Trophoblast cell (in vitro differentiated cells and primary cell): ENCODE results near the gene TCF25.

ENCODE experiments used
- DNase-seq, 2 donors: peaks; one replicate each; pipeline ENCODE4 v3.0.0-alpha.2; 2016
- H2AFZ ChIP-seq: 2 replicates; pipeline ENCODE4 v1.6.1; 2013; ENCODE audit warnings: low read length, moderate library complexity, mild to moderate bottlenecking; ENCODE audit not compliant: insufficient read depth, poor library complexity
- H2AK5ac ChIP-seq: 2 replicates; pipeline ENCODE4 v1.6.1; 2013; ENCODE audit warnings: mild to moderate bottlenecking, low read length
- H2BK120ac ChIP-seq: 2 replicates; pipeline ENCODE4 v1.6.1; 2013; ENCODE audit warnings: low read length, mild to moderate bottlenecking, moderate library complexity; ENCODE audit not compliant: insufficient read depth, poor library complexity
- H2BK12ac ChIP-seq: 2 replicates; pipeline ENCODE4 v1.6.1; 2013; ENCODE audit warnings: mild to moderate bottlenecking, low read length, moderate library complexity
- H2BK5ac ChIP-seq: 2 replicates; pipeline ENCODE4 v1.6.1; 2013; ENCODE audit warnings: low read length, low read depth, moderate library complexity, mild to moderate bottlenecking; ENCODE audit not compliant: poor library complexity
- H3K14ac ChIP-seq: 2 replicates; pipeline ENCODE4 v1.6.1; 2013; ENCODE audit warnings: mild to moderate bottlenecking, low read length
- H3K18ac ChIP-seq: 2 replicates; pipeline ENCODE4 v1.6.1; 2013; ENCODE audit warnings: mild to moderate bottlenecking, low read length
- H3K23ac ChIP-seq: 2 replicates; pipeline ENCODE4 v1.6.1; 2013; ENCODE audit warnings: low read length
- H3K27ac ChIP-seq: 2 replicates; pipeline ENCODE4 v1.5.1; 2013; ENCODE audit warnings: low read depth, mild to moderate bottlenecking, inconsistent platforms, low read length, moderate library complexity
- H3K27me3 ChIP-seq: 2 replicates; pipeline ENCODE4 v1.6.1; 2013; ENCODE audit warnings: inconsistent platforms, mild to moderate bottlenecking, low read length, moderate library complexity; ENCODE audit not compliant: insufficient read depth
- H3K36me3 ChIP-seq, 2 experiments: 1 replicate in 1 of 2; 2 replicates in 1 of 2; pipeline ENCODE4 v1.6.1; 2013; ENCODE audit warnings: low read length in 2 of 2, mild to moderate bottlenecking in 2 of 2, moderate library complexity in 1 of 2; ENCODE audit not compliant: insufficient read depth in 2 of 2, control insufficient read depth in 1 of 2
- H3K4ac ChIP-seq: 2 replicates; pipeline ENCODE4 v1.6.1; 2013; ENCODE audit warnings: low read depth, mild to moderate bottlenecking, low read length, moderate library complexity
- H3K4me1 ChIP-seq, 2 experiments: 1 replicate in 1 of 2; 2 replicates in 1 of 2; pipeline ENCODE4 v1.6.1; 2013; ENCODE audit warnings: low read length in 2 of 2, mild to moderate bottlenecking in 2 of 2, moderate library complexity in 1 of 2; ENCODE audit not compliant: insufficient read depth in 2 of 2, control insufficient read depth in 1 of 2
- H3K4me2 ChIP-seq: 2 replicates; pipeline ENCODE4 v1.6.1; 2013; ENCODE audit warnings: inconsistent platforms, mild to moderate bottlenecking, low read length, moderate library complexity
- H3K4me3 ChIP-seq: 2 replicates; pipeline ENCODE4 v1.5.1; 2013; ENCODE audit warnings: mild to moderate bottlenecking, low read depth, low read length, inconsistent platforms
- H3K79me1 ChIP-seq: one replicate; pipeline ENCODE4 v1.6.1; 2013; ENCODE audit warnings: low read length
- H3K79me2 ChIP-seq: 2 replicates; pipeline ENCODE4 v1.6.1; 2013; ENCODE audit warnings: low read length, mild to moderate bottlenecking; ENCODE audit not compliant: control insufficient read depth, insufficient read depth, poor library complexity
- H3K9ac ChIP-seq: 2 replicates; pipeline ENCODE4 v1.6.1; 2013; ENCODE audit warnings: mild to moderate bottlenecking, low read length
- H3K9me3 ChIP-seq: 2 replicates; pipeline ENCODE4 v1.6.1; 2013; ENCODE audit warnings: low read depth, mild to moderate bottlenecking, control low read depth, inconsistent platforms, low read length; ENCODE audit not compliant: insufficient read depth
- H4K12ac ChIP-seq: 2 replicates; pipeline ENCODE4 v1.6.1; 2013; ENCODE audit warnings: low read depth, mild to moderate bottlenecking, low read length, moderate library complexity
- H4K8ac ChIP-seq: 2 replicates; pipeline ENCODE4 v1.6.1; 2013; ENCODE audit warnings: low read depth, mild to moderate bottlenecking, low read length, moderate library complexity
- H4K91ac ChIP-seq: one replicate; pipeline ENCODE4 v1.6.1; 2013; ENCODE audit warnings: low read depth, mild to moderate bottlenecking, low read length, moderate library complexity
- WGBS: extraction: QIAGEN DNeasy Blood & Tissue Kit; methylation state at CpG from one replicate; pipeline ENCODE4 v1.1.7; 2013; ENCODE audit warnings: missing lambda C conversion rate; ENCODE audit not compliant: insufficient read length, insufficient coverage; ENCODE audit errors: extremely low coverage; 5-methylcytosine and 5-hydroxymethylcytosine counted together

Gene TCF25

DNA sequence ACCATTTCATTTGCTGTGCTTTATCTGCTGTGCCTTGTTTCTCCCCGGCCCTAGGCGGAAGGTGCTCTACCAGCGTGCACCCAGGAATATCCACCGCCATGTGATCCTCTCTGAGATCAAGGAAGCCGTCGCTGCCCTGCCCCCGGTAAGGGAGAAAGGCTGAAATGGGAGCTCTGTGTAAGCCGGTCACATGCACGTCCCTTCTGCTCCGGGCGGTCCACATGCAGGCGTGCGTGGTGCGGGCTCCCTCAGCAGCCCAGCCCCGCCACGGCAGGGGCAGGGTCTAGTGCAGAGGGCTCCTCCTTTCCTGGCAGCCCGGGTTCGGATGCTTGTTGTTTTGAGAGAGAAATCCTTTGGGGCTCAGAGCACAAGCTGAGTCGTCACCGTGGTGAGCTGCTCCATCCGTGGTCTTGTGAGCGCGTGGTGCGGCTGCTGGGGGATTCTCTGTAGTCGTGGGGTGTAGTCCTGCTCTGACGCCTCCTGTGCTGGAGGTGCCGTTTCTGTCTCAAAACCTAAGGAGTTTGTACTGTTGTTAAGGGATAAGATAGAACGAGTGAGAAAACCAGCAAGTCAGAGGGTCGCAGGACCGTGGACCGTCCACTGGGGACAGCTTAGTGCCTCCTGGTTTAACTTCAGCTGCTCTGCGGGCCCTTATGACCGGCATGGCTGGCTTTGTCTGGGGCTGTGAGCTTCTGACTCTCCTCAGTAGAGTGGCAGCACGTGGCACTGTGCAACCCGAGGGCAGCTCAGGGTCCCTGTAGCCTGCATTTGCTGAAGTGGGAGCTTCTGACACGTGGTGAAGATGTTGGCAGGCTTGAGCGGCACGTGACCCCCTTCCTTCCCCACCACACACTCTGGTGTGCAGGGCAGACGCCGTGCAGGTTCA is 33.0 kb downstream of the TCF25 start:
- no peak overlapping the region for H3K4ac ChIP-seq
- no peaks in the 10 kb centered on the region for H3K27me3 ChIP-seq
- no peaks in the 10 kb centered on the region for H3K79me2 ChIP-seq
- no peak overlapping the region for H3K4me2 ChIP-seq
- H2AK5ac ChIP-seq: no peak overlapping the region
- H3K36me3 ChIP-seq: peaks cover 76 to 81% of the 10 kb centered on the region in 2 experiments
- no peak overlapping the region for H2BK5ac ChIP-seq
- H2BK12ac ChIP-seq: no peak overlapping the region
- H2AFZ ChIP-seq: no peak overlapping the region
- no peak overlapping the region for H3K4me3 ChIP-seq
- peaks cover 12% of the 10 kb centered on the region for H3K79me1 ChIP-seq
- no peak overlapping the region for H3K27ac ChIP-seq
- no peak overlapping the region for H3K9ac ChIP-seq
- H3K9me3 ChIP-seq: peaks cover 13% of the 10 kb centered on the region
- H3K4me1 ChIP-seq: peaks cover 7% of the 10 kb centered on the region in 2 experiments
- H4K8ac ChIP-seq: no peak overlapping the region
- no peak overlapping the region for H3K18ac ChIP-seq
- DNase-seq: peak; percentile 49 to 64
- H4K91ac ChIP-seq: peak overlapping the region; percentile 5
- WGBS: no CpG with 5 or more reads among the region's 40 CpGs
- no peak overlapping the region for H3K23ac ChIP-seq
- H3K14ac ChIP-seq: no peak overlapping the region
- H4K12ac ChIP-seq: no peak overlapping the region
- no peak overlapping the region for H2BK120ac ChIP-seq

DNA sequence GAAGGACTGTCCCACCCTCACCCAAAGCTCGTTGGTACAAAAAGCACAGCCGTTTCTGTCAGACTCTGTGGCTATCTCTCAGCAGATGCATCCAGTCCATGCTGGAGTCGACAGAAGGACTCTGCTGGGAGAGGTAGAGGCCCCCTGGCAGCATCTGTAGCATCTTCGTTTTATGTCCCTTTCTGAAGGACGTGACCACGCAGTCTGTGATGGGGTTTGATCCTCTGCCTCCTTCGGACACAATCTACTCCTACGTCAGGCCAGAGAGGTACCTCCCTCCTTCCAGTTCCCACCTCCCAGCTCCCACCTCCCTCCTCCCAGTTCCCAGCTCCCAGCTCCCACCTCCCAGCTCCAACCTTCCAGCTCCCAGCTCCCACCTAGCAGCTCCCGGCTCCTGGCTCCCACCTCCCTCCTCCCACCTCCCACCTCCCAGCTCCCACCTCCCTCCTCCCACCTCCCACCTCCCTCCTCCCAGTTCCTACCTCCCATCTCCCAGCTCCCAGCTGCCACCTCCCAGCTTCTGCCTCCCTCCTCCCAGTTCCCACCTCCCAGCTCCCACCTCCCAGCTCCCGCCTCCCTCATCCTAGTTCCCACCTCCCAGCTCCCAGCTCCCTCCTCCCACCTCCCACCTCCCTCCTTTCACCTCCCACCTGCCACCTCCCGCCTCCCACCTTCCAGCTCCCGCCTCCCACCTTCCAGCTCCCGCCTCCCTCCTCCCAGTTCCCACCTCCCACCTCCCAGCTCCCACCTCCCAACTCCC is 33.8 kb downstream of the TCF25 start:
- no peak overlapping the region for H3K27ac ChIP-seq
- peaks cover 7% of the 10 kb centered on the region in 2 experiments for H3K4me1 ChIP-seq
- H2AFZ ChIP-seq: no peak overlapping the region
- H3K9me3 ChIP-seq: peaks cover 13% of the 10 kb centered on the region
- no peak overlapping the region for H2BK120ac ChIP-seq
- no peak overlapping the region for H3K4ac ChIP-seq
- no peak overlapping the region for H2AK5ac ChIP-seq
- no peaks in the 10 kb centered on the region for H3K27me3 ChIP-seq
- no peaks in the 10 kb centered on the region for H3K79me2 ChIP-seq
- H4K8ac ChIP-seq: no peak overlapping the region
- no peak overlapping the region for H3K18ac ChIP-seq
- no CpG with 5 or more reads among the region's 13 CpGs for WGBS
- no peak overlapping the region for H2BK12ac ChIP-seq
- H3K23ac ChIP-seq: no peak overlapping the region
- H4K12ac ChIP-seq: no peak overlapping the region
- peaks cover 12% of the 10 kb centered on the region for H3K79me1 ChIP-seq
- no peak overlapping the region for H3K14ac ChIP-seq
- no peak overlapping the region for H3K9ac ChIP-seq
- H4K91ac ChIP-seq: no peak overlapping the region
- no peak overlapping the region for H2BK5ac ChIP-seq
- no peak for DNase-seq
- H3K4me3 ChIP-seq: no peak overlapping the region
- H3K4me2 ChIP-seq: no peak overlapping the region
- peaks cover 82 to 87% of the 10 kb centered on the region in 2 experiments for H3K36me3 ChIP-seq

DNA sequence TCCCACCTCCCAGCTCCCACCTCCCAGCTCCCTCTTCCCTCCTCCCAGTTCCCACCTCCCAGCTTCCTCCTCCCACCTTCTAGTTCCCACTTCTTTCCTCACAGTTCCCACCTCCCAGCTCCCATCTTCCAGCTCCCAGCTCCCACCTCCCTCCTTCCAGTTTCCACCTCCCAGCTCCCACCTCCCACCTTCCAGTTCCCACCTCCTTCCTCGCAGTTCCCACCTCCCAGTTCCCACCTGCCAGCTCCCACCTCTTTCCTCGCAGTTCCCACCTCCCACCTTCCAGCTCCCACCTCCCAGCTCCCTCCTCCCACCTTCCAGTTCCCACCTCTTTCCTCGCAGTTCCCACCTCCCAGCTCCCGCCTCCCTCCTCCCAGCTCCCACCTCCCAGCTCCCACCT is 34.8 kb downstream of the TCF25 start:
- Histone ChIP-seq H2BK5ac (no peak overlapping the region), H3K9me3 (peaks cover 14% of the 10 kb centered on the region), H3K9ac (no peak overlapping the region), H4K8ac (no peak overlapping the region), H3K79me1 (peaks cover 12% of the 10 kb centered on the region), H3K27ac (no peak overlapping the region), H3K23ac (no peak overlapping the region), H4K91ac (no peak overlapping the region), H3K4me1 (peaks cover 4 to 7% of the 10 kb centered on the region in 2 experiments), H3K4me2 (no peak overlapping the region), H3K4ac (no peak overlapping the region), H3K18ac (no peak overlapping the region), H3K14ac (no peak overlapping the region), H2BK12ac (no peak overlapping the region), H2AFZ (no peak overlapping the region), H2BK120ac (no peak overlapping the region), H3K27me3 (no peaks in the 10 kb centered on the region), H3K4me3 (no peak overlapping the region), H3K79me2 (no peaks in the 10 kb centered on the region), H4K12ac (no peak overlapping the region), H3K36me3 (peaks cover 85 to 89% of the 10 kb centered on the region in 2 experiments), H2AK5ac (no peak overlapping the region)
- DNase-seq: no peak
- no CpG with 5 or more reads among the region's 4 CpGs for WGBS

DNA sequence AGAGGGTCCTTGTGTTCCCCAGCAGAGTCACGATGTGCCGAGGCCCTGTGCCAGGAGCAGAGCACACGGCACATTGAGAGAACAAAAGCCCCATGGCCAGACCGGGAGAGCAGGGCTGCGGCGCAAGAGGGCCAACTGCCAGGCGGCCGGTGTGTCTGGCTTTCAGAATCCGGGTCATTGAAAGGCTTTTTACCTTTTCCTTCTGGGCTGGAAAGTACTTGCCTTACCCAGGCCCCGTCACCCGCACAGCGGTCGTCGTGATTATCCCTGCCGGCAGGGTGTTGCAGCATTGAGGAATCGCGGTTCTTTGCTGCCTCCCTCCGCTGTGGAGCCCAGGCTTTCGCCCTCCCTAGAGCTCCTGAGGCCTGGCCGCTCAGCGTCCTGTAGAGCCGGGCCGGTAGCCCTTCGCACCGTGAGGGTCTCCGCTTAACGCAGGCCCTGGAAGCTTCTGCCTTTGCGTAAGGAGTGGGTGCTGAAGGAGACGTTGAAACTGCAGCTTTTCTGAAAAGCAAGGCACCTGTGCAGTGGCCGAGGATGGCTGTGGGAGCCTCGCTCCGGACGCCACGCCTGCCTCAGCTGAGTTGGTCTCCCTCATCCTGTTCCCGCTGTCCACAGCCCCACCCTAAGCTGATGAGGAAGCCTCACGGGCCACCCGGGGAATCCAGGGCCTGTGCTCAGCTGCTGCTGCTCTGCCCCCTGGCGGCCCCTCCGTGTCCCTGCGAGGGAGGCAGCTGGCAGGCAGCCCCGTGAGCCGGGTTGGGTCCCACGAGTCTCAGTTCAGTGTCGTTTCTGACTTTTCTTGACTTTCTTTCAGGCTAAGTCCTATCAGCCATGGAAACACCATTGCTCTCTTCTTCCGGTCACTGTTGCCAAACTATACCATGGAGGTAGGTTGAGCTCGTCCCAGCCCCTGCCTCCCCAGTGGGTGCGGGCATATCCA is 36.7 kb downstream of the TCF25 start:
- Histone ChIP-seq H3K79me1 (peaks cover 4% of the 10 kb centered on the region), H4K12ac (peak overlapping the region; percentile 23), H3K9ac (no peak overlapping the region), H2AFZ (no peak overlapping the region), H4K8ac (no peak overlapping the region), H3K4me3 (no peak overlapping the region), H2BK120ac (no peak overlapping the region), H2BK12ac (no peak overlapping the region), H3K9me3 (peaks cover 19% of the 10 kb centered on the region), H4K91ac (no peak overlapping the region), H3K23ac (no peak overlapping the region), H3K79me2 (no peaks in the 10 kb centered on the region), H3K14ac (no peak overlapping the region), H2BK5ac (no peak overlapping the region), H3K18ac (no peak overlapping the region), H3K27ac (no peak overlapping the region), H3K36me3 (peaks cover 71 to 79% of the 10 kb centered on the region in 2 experiments), H3K4me2 (no peak overlapping the region), H2AK5ac (no peak overlapping the region), H3K4ac (no peak overlapping the region), H3K27me3 (no peaks in the 10 kb centered on the region), H3K4me1 (no peaks in the 10 kb centered on the region)
- no CpG with 5 or more reads among the region's 47 CpGs for WGBS
- peak; percentile 65 to 85 for DNase-seq
